Panc1 (cell line): ENCODE data around the gene AGBL4. TPM values are rescaled to one million over a fixed set of nuclear protein-coding genes. Genes with fewer than 3 reads are reported as not detected.

Experiments used
- ATAC-seq: fragments of 200-7000 bp; cut with Tn5 transposase; 2 replicates; pipeline ENCODE4 v1.9.1; 2020; ENCODE audit warnings: mild to moderate bottlenecking, moderate library complexity
- BruUV-seq: library from RNA; stranded (reverse); fragments of 400-500 nt; replicated peaks from 2 replicates; lab custom pipeline; 2021; lab: Mats Ljungman, UMichigan
- CTCF ChIA-PET: fragments of 300-600 bp; sonication (Branson Sonifier 250); formaldehyde crosslinking; loops from one replicate; lab custom pipeline; 2022; ENCODE audit warnings: antibody characterized with exemption; lab: Charles Lee
- POLR2A ChIA-PET: fragments of 300-600 bp; sonication (Branson Sonifier 250); formaldehyde crosslinking; loops from one replicate; lab custom pipeline; 2022; ENCODE audit warnings: antibody characterized with exemption; lab: Charles Lee
- DNase-seq: peaks from one replicate; pipeline ENCODE4 v3.0.0-alpha.2; 2010; ENCODE audit warnings: low read depth, low spot score
- H3K27ac ChIP-seq: 2 replicates; pipeline ENCODE4 v1.5.1; 2011; ENCODE audit warnings: mild to moderate bottlenecking, low read length, inconsistent platforms
- H3K27me3 ChIP-seq: fragments of 200-500 bp; sonication (Bioruptor generic); 2 replicates; pipeline ENCODE4 v1.6.0; 2014; ENCODE audit warnings: low read length, inconsistent platforms; ENCODE audit not compliant: control insufficient read depth, insufficient read depth
- H3K36me3 ChIP-seq: fragments of 200-500 bp; sonication (Bioruptor generic); 2 replicates; pipeline ENCODE4 v1.5.1; 2014; ENCODE audit warnings: inconsistent platforms, mild to moderate bottlenecking, low read length, moderate library complexity; ENCODE audit not compliant: control insufficient read depth, insufficient read depth
- H3K4me1 ChIP-seq: 2 replicates; pipeline ENCODE4 v1.5.1; 2011; ENCODE audit warnings: inconsistent platforms, mild to moderate bottlenecking, low read length, moderate library complexity; ENCODE audit not compliant: control insufficient read depth, insufficient read depth
- H3K4me3 ChIP-seq, 2 experiments: 2 replicates each; pipeline ENCODE4 v1.5.1; 2011 to 2012; ENCODE audit warnings: low read depth in 2 of 2, low read length in 2 of 2, mild to moderate bottlenecking in 2 of 2, inconsistent platforms in 1 of 2, moderate library complexity in 1 of 2
- H3K9me3 ChIP-seq: fragments of 200-500 bp; sonication (Bioruptor generic); 2 replicates; pipeline ENCODE4 v1.5.1; 2014; ENCODE audit warnings: low read depth, mild to moderate bottlenecking, inconsistent platforms, low read length, moderate library complexity; ENCODE audit not compliant: control insufficient read depth, insufficient read depth
- CTCF ChIP-seq: fragments of 450-650 bp; IDR thresholded peaks from 2 replicates; pipeline ENCODE4 v1.5.1; 2017; ENCODE audit warnings: mild to moderate bottlenecking
- POLR2AphosphoS5 ChIP-seq: IDR thresholded peaks from 2 replicates; pipeline ENCODE4 v1.6.1; 2012; ENCODE audit warnings: mild to moderate bottlenecking, low read depth, low read length, moderate library complexity
- SIN3A ChIP-seq: IDR thresholded peaks from 2 replicates; pipeline ENCODE4 v1.6.1; 2012; ENCODE audit warnings: low read depth, mild to moderate bottlenecking, low read length, moderate library complexity, borderline replicate concordance; ENCODE audit not compliant: insufficient read depth
- TCF7L2 ChIP-seq: IDR thresholded peaks from 2 replicates; pipeline ENCODE4 v1.6.1; 2011; ENCODE audit warnings: mild to moderate bottlenecking, low read depth, low read length, inconsistent platforms
- in situ Hi-C: cut with HindIII; loops from 2 replicates; pipeline ENCODE4 v1.10.0; 2016; ENCODE audit warnings: low sequenced_read_pairs, low pct_unique_long_range_greater_than_20kb
- intact Hi-C: fragments of 100-400 bp; cut with micrococcal nuclease; formaldehyde crosslinking; loops from one replicate; pipeline ENCODE4 v1.10.0; 2022; ENCODE audit not compliant: unreplicated experiment
- total RNA-seq: library from RNA; stranded (reverse); gene quantifications from one replicate; pipeline ENCODE4 v1.2.1, GENCODE V29; 2021; ENCODE audit not compliant: unreplicated experiment
- TF ChIP-seq, protein P1 (sequence below), 2 experiments: IDR thresholded peaks; 2 replicates each; pipeline ENCODE4 v1.6.1; 2011 to 2012; ENCODE audit warnings: low read depth in 2 of 2, control low read depth in 1 of 2, low read length in 1 of 2, mild to moderate bottlenecking in 1 of 2, moderate library complexity in 1 of 2; ENCODE audit not compliant: insufficient read depth in 1 of 2

The AGBL4 gene
- total RNA-seq, 1 experiment from 2014 or later: not detected

- no peak overlapping the region for H3K27ac ChIP-seq
- BruUV-seq: no TSS peak
- intact Hi-C loops: no loop called here
- CTCF ChIA-PET: no interaction called here
- TF ChIP-seq CTCF: no peak
- no peak for TF ChIP-seq SIN3A
- no peak for TF ChIP-seq POLR2AphosphoS5
- no peak for TF ChIP-seq TCF7L2
- TF ChIP-seq, protein P1, sequence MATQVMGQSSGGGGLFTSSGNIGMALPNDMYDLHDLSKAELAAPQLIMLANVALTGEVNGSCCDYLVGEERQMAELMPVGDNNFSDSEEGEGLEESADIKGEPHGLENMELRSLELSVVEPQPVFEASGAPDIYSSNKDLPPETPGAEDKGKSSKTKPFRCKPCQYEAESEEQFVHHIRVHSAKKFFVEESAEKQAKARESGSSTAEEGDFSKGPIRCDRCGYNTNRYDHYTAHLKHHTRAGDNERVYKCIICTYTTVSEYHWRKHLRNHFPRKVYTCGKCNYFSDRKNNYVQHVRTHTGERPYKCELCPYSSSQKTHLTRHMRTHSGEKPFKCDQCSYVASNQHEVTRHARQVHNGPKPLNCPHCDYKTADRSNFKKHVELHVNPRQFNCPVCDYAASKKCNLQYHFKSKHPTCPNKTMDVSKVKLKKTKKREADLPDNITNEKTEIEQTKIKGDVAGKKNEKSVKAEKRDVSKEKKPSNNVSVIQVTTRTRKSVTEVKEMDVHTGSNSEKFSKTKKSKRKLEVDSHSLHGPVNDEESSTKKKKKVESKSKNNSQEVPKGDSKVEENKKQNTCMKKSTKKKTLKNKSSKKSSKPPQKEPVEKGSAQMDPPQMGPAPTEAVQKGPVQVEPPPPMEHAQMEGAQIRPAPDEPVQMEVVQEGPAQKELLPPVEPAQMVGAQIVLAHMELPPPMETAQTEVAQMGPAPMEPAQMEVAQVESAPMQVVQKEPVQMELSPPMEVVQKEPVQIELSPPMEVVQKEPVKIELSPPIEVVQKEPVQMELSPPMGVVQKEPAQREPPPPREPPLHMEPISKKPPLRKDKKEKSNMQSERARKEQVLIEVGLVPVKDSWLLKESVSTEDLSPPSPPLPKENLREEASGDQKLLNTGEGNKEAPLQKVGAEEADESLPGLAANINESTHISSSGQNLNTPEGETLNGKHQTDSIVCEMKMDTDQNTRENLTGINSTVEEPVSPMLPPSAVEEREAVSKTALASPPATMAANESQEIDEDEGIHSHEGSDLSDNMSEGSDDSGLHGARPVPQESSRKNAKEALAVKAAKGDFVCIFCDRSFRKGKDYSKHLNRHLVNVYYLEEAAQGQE (IDR thresholded peaks at IDR 0.05; ENCODE audit: insufficient read depth in 1 of 2, low read depth in 2 of 2, low read length in 1 of 2): no peak
- in situ Hi-C loops: no loop called here
- no peaks in the 10 kb centered on the region for H3K36me3 ChIP-seq
- no peaks in the 10 kb centered on the region for H3K4me1 ChIP-seq
- ATAC-seq (no peak), DNase-seq (no peak)
- POLR2A ChIA-PET: no interaction called here
- H3K4me3 ChIP-seq: no peak overlapping the region
- H3K9me3 ChIP-seq: no peaks in the 10 kb centered on the region
- H3K27me3 ChIP-seq: peaks cover 3% of the 10 kb centered on the region; the same call in 1 of the 2 replicates
Measured at GRCh38 chr1:48670234-48671020, 1353.3 kb downstream of the AGBL4 start.

- in situ Hi-C loops (no loop called here), intact Hi-C loops (no loop called here)
- no peaks in the 10 kb centered on the region for H3K36me3 ChIP-seq
- TF ChIP-seq POLR2AphosphoS5 (no peak), SIN3A (no peak), TCF7L2 (no peak), CTCF (no peak)
- TF ChIP-seq, protein P1 (IDR thresholded peaks at IDR 0.05; ENCODE audit: insufficient read depth in 1 of 2, low read depth in 2 of 2, low read length in 1 of 2): no peak
- no peak overlapping the region for H3K4me3 ChIP-seq
- H3K27ac ChIP-seq: no peak overlapping the region
- no TSS peak for BruUV-seq
- ChIA-PET POLR2A (no interaction called here), CTCF (no interaction called here)
- H3K4me1 ChIP-seq: no peaks in the 10 kb centered on the region
- no peak for DNase-seq
- H3K9me3 ChIP-seq: no peaks in the 10 kb centered on the region
- ATAC-seq: no peak
- peaks cover 3% of the 10 kb centered on the region; the same call in 1 of the 2 replicates for H3K27me3 ChIP-seq
Measured at GRCh38 chr1:48668339-48668738, 1355.4 kb downstream of the AGBL4 start.
